Measurements from ENCODE around the gene ASRGL1. TPM values are rescaled to one million over a fixed set of nuclear protein-coding genes. Genes with fewer than 3 reads are reported as not detected.
A peak's percentile ranks its signal among the peaks of the same experiment; 100 is the strongest.
"Not testable (repeated sequence)": the region's sequence is repeated elsewhere in the genome, so short reads cannot be mapped to it uniquely, and the experiment has no call there.

Gene ASRGL1
- total and polyA plus RNA-seq, 2 of the 13 experiments (the other 11 are each of a cell fraction or from before 2014, with no cell fraction given): 50.8 to 97.5 TPM

- no peak for TF ChIP-seq ZMYM4 (CRISPR knock-in tag; IDR thresholded peaks at IDR 0.05)
- TF ChIP-seq FOSL2 (CRISPR knock-in tag; IDR thresholded peaks at IDR 0.05): no peak
- no peak for TF ChIP-seq ZNF713 (CRISPR knock-in tag; IDR thresholded peaks at IDR 0.05)
- TF ChIP-seq TRAFD1 (CRISPR knock-in tag; IDR thresholded peaks at IDR 0.05; ENCODE audit: borderline replicate concordance): no peak
- TF ChIP-seq REST (IDR thresholded peaks at IDR 0.05; ENCODE audit: borderline replicate concordance in 1 of 2, low read depth in 1 of 2, low read length in 2 of 2): no peak
- TF ChIP-seq ZFYVE20 (CRISPR knock-in tag; IDR thresholded peaks at IDR 0.05; ENCODE audit: borderline replicate concordance, low read depth): no peak
These were observed 3.5 kb upstream of the ASRGL1 start (continued) for GRCh38 chr11:62333768-62334167.

GRCh38 chr11:62336949-62337302, 322 bp upstream of the ASRGL1 start:
- H3K79me2 ChIP-seq (ENCODE audit: insufficient read depth, low read length); ATAC-seq; DNase-seq (ENCODE audit: low spot score); H2AFZ ChIP-seq (ENCODE audit: low read length); CTCF ChIA-PET (ENCODE audit: low intra/inter-chr PET ratio, low total read pairs); FAIRE-seq; in situ Hi-C loops (cut with HindIII; ENCODE audit: extremely low pct_ligation_motif_present, low pct_unique_long_range_greater_than_20kb); H4K20me1 ChIP-seq (ENCODE audit: insufficient read depth, low read length); POLR2A ChIA-PET; H3K27ac ChIP-seq (ENCODE audit: extremely low read length, insufficient read depth, low read length); BruUV-seq (replicated peaks); H3K9me3 ChIP-seq (ENCODE audit: low read length); intact Hi-C loops (cut with micrococcal nuclease; ENCODE audit: unreplicated experiment); H3K36me3 ChIP-seq (replicated peaks in 1 of 2; ENCODE audit: control insufficient read depth in 1 of 2, insufficient read depth in 2 of 2, low read length in 2 of 2): not testable (repeated sequence)
- 88% methylated on average over 19 of the region's 19 CpGs for WGBS (ENCODE audit: low lambda C conversion rate)
- H3K4me2 ChIP-seq (ENCODE audit: low read depth, low read length): peak overlapping the region; percentile 82
- H3K4me1 ChIP-seq (ENCODE audit: insufficient read depth, low read length): peaks cover 64% of the 10 kb centered on the region
- peak overlapping the region; percentile 57 to 82 (median 73); a peak in 4 of 6 replicates for H3K4me3 ChIP-seq (replicated peaks in 1 of 3; ENCODE audit: insufficient read depth in 1 of 3, low read depth in 2 of 3, low read length in 3 of 3)
- H3K27me3 ChIP-seq (ENCODE audit: control insufficient read depth in 1 of 2, insufficient read depth in 2 of 2, low read length in 2 of 2): peaks cover 4 to 36% of the 10 kb centered on the region in 2 experiments; a peak in 3 of 5 replicates
- peak overlapping the region; percentile 68; the same call in 1 of the 2 replicates for H3K9ac ChIP-seq (ENCODE audit: insufficient read depth, low read depth, low read length)
- TF ChIP-seq TEAD3 (CRISPR knock-in tag; optimal IDR thresholded peaks at IDR 0.05; ENCODE audit: borderline replicate concordance) (peak; percentile 54), ZNF414 (CRISPR knock-in tag; IDR thresholded peaks at IDR 0.05) (0 out of 2 replicates have a peak, but pooled peaks have one; percentile 8), FOXC1 (CRISPR knock-in tag; IDR thresholded peaks at IDR 0.05; ENCODE audit: borderline replicate concordance) (0 out of 2 replicates have a peak, but pooled peaks have one; percentile 25), STAT5B (CRISPR knock-in tag; IDR thresholded peaks at IDR 0.05) (0 out of 2 replicates have a peak, but pooled peaks have one; percentile 19), ARHGAP35 (CRISPR knock-in tag; IDR thresholded peaks at IDR 0.05; ENCODE audit: borderline replicate concordance) (peak; percentile 51; the same call in 1 of the 2 replicates), ZBTB38 (CRISPR knock-in tag; IDR thresholded peaks at IDR 0.05) (peak; percentile 94), ZBTB2 (CRISPR knock-in tag; IDR thresholded peaks at IDR 0.05; ENCODE audit: low read depth) (0 out of 2 replicates have a peak, but pooled peaks have one; percentile 16)

Data from HepG2 (cell line).